Vagina (tissue), 2 donors: ENCODE measurements around the gene SPATA31C1.
"Not testable (repeated sequence)": the region's sequence is repeated elsewhere in the genome, so short reads cannot be mapped to it uniquely, and the experiment has no call there.

Source experiments
- CTCF ChIP-seq, 3 experiments: fragments of 450-650 bp in 2 of 3; fragments of 200-600 bp in 1 of 3; sonication (generic) in 1 of 3; IDR thresholded peaks; one replicate each; pipeline ENCODE4 v1.5.1; 2017 to 2019; ENCODE audit warnings: antibody characterized with exemption in 3 of 3, mild to moderate bottlenecking in 2 of 3, moderate library complexity in 2 of 3
- POLR2A ChIP-seq, 2 donors: fragments of 450-650 bp; IDR thresholded peaks; one replicate each; pipeline ENCODE4 v1.6.1; 2017; ENCODE audit warnings: antibody characterized with exemption in 2 of 2, mild to moderate bottlenecking in 2 of 2, moderate library complexity in 2 of 2
- POLR2AphosphoS5 ChIP-seq, 2 donors: sonication (generic); formaldehyde crosslinking; IDR thresholded peaks; one replicate each; pipeline ENCODE4 v1.9.0; 2017; ENCODE audit warnings: antibody characterized with exemption in 2 of 2, mild to moderate bottlenecking in 2 of 2, low read depth in 1 of 2; ENCODE audit not compliant: insufficient read depth in 1 of 2

- not testable (repeated sequence) for TF ChIP-seq CTCF (IDR thresholded peaks at IDR 0.05); POLR2A (IDR thresholded peaks at IDR 0.05); POLR2AphosphoS5 (IDR thresholded peaks at IDR 0.05; ENCODE audit: insufficient read depth in 1 of 2, low read depth in 1 of 2)
These were observed 7.1 kb downstream of the SPATA31C1 start for GRCh38 chr9:87924851-87925250.
